HCT116 (cell line): ENCODE measurements around the gene SNX20. TPM values are rescaled to one million over a fixed set of nuclear protein-coding genes. Genes with fewer than 3 reads are reported as not detected.
A peak's percentile ranks its signal among the peaks of the same experiment; 100 is the strongest.

Source experiments
- ATAC-seq: fragments of 200-7000 bp; cut with Tn5 transposase; 2 replicates; pipeline ENCODE4 v1.9.1; 2020; ENCODE audit warnings: mild to moderate bottlenecking, moderate library complexity
- BruUV-seq: library from RNA; stranded (reverse); fragments of 400-500 nt; replicated peaks from 2 replicates; lab custom pipeline; 2021; lab: Mats Ljungman, UMichigan
- CTCF ChIA-PET: fragments of 300-600 bp; sonication (Branson Sonifier 250); formaldehyde crosslinking; loops from one replicate; lab custom pipeline; 2021; ENCODE audit warnings: antibody characterized with exemption; lab: Charles Lee
- POLR2A ChIA-PET: fragments of 300-600, 350-600 bp; sonication (Branson Sonifier 250); formaldehyde crosslinking; loops from one replicate; lab custom pipeline; 2021; ENCODE audit warnings: antibody characterized with exemption; lab: Charles Lee
- RAD21 ChIA-PET, 2 experiments: fragments of 300-600 bp; sonication (Branson Sonifier 250); formaldehyde crosslinking; loops; one replicate each; lab custom pipeline; 2023; ENCODE audit warnings: low total read pairs in 2 of 2; ENCODE audit not compliant: uncharacterized antibody in 2 of 2, unreplicated experiment in 2 of 2, low non-redundant PET in 1 of 2; lab: Charles Lee
- DNase-seq: peaks from one replicate; pipeline ENCODE4 v3.0.0-alpha.2; 2010; ENCODE audit warnings: low read depth, low spot score
- H2AFZ ChIP-seq: fragments of 200-600 bp; shearing (Covaris generic), sonication (generic); 2 replicates; pipeline ENCODE4 v1.6.1; 2017; ENCODE audit warnings: low read depth, mixed run types, mixed read lengths, antibody characterized with exemption, low read length; ENCODE audit not compliant: poor library complexity, severe bottlenecking
- H3K27ac ChIP-seq: 2 replicates; pipeline ENCODE4 v1.5.1; 2012; ENCODE audit warnings: low read depth, low read length
- H3K27me3 ChIP-seq: fragments of 200-600 bp; sonication (generic); 2 replicates; pipeline ENCODE4 v1.6.1; 2016; ENCODE audit warnings: mixed run types, low read length, mixed read lengths; ENCODE audit not compliant: insufficient read depth
- H3K36me3 ChIP-seq, 2 experiments: fragments of 200-500 bp in 1 of 2; fragments of 200-600 bp in 1 of 2; sonication (Bioruptor generic) in 1 of 2; sonication (generic) in 1 of 2; 2 replicates each; pipeline versions ENCODE4 v1.5.1 to v1.6.1; 2014 to 2016; ENCODE audit warnings: low read length in 2 of 2, inconsistent platforms in 1 of 2, mixed read lengths in 1 of 2, mixed run types in 1 of 2; ENCODE audit not compliant: insufficient read depth in 2 of 2, control insufficient read depth in 1 of 2
- H3K4me1 ChIP-seq, 2 experiments: fragments of 200-600 bp in 1 of 2; sonication (generic) in 1 of 2; 2 replicates each; pipeline versions ENCODE4 v1.5.1 to v1.6.1; 2012 to 2017; ENCODE audit warnings: low read length in 2 of 2, inconsistent platforms in 1 of 2, mild to moderate bottlenecking in 1 of 2, mixed read lengths in 1 of 2, mixed run types in 1 of 2, moderate library complexity in 1 of 2; ENCODE audit not compliant: insufficient read depth in 2 of 2, control insufficient read depth in 1 of 2
- H3K4me2 ChIP-seq: fragments of 200-600 bp; sonication (generic); 2 replicates; pipeline ENCODE4 v1.6.1; 2017; ENCODE audit warnings: mixed run types, low read length, mixed read lengths
- H3K4me3 ChIP-seq, 2 experiments: fragments of 200-600 bp in 1 of 2; sonication (generic) in 1 of 2; replicated peaks in 1 of 2; 2 replicates each; pipeline ENCODE4 v1.5.1; 2011 to 2016; ENCODE audit warnings: low read length in 2 of 2, control low read depth in 1 of 2, low read depth in 1 of 2, mild to moderate bottlenecking in 1 of 2, mixed read lengths in 1 of 2, mixed run types in 1 of 2
- H3K79me2 ChIP-seq: fragments of 200-600 bp; sonication (generic); 2 replicates; pipeline ENCODE4 v1.6.1; 2017; ENCODE audit warnings: mild to moderate bottlenecking, mixed run types, low read length, moderate library complexity, mixed read lengths; ENCODE audit not compliant: insufficient read depth
- H3K9ac ChIP-seq: fragments of 200-600 bp; sonication (generic); 2 replicates; pipeline ENCODE4 v1.6.1; 2016; ENCODE audit warnings: low read length, mixed read lengths
- H3K9me2 ChIP-seq: fragments of 200-600 bp; sonication (generic), shearing (Covaris generic); 2 replicates; pipeline ENCODE4 v1.6.1; 2017; ENCODE audit warnings: mixed run types, mild to moderate bottlenecking, moderate library complexity; ENCODE audit not compliant: insufficient read depth
- H3K9me3 ChIP-seq, 2 experiments: fragments of 200-500 bp in 1 of 2; fragments of 200-600 bp in 1 of 2; sonication (Bioruptor generic) in 1 of 2; sonication (generic) in 1 of 2; 2 replicates each; pipeline ENCODE4 v1.6.1; 2014 to 2017; ENCODE audit warnings: low read length in 2 of 2, mixed read lengths in 2 of 2, inconsistent platforms in 1 of 2, low read depth in 1 of 2, mild to moderate bottlenecking in 1 of 2, mixed run types in 1 of 2, moderate library complexity in 1 of 2; ENCODE audit not compliant: control insufficient read depth in 1 of 2, insufficient read depth in 1 of 2
- H4K20me1 ChIP-seq: fragments of 200-600 bp; sonication (generic), shearing (Covaris generic); 2 replicates; pipeline ENCODE4 v1.6.1; 2017; ENCODE audit warnings: mixed run types, mild to moderate bottlenecking, moderate library complexity; ENCODE audit not compliant: insufficient read depth
- ATF3 ChIP-seq: IDR thresholded peaks from 2 replicates; pipeline ENCODE4 v1.6.1; 2012
- CTCF ChIP-seq, 3 experiments: fragments of 200-600 bp in 1 of 3; sonication (generic) in 1 of 3; IDR thresholded peaks in 2 of 3; conservative IDR thresholded peaks in 1 of 3; 2 replicates each; pipeline ENCODE4 v1.5.1; 2012 to 2017; ENCODE audit warnings: low read depth in 2 of 3, low read length in 2 of 3, antibody characterized with exemption in 1 of 3, borderline replicate concordance in 1 of 3, control low read depth in 1 of 3, mild to moderate bottlenecking in 1 of 3, mixed read lengths in 1 of 3, mixed run types in 1 of 3, moderate library complexity in 1 of 3; ENCODE audit not compliant: insufficient read depth in 1 of 3
- EZH2 ChIP-seq: fragments of 200-600 bp; sonication (generic); IDR thresholded peaks from 2 replicates; pipeline ENCODE4 v1.6.1; 2017; ENCODE audit warnings: antibody characterized with exemption, mixed run types
- JUND ChIP-seq: IDR thresholded peaks from 2 replicates; pipeline ENCODE4 v1.6.1; 2012
- MAX ChIP-seq: IDR thresholded peaks from 2 replicates; pipeline ENCODE4 v1.6.1; 2012
- POLR2A ChIP-seq: IDR thresholded peaks from 2 replicates; pipeline ENCODE4 v1.7.0; 2011; ENCODE audit warnings: borderline replicate concordance; ENCODE audit not compliant: insufficient read depth, insufficient read length; ENCODE audit errors: extremely low read depth
- RAD21 ChIP-seq: IDR thresholded peaks from 2 replicates; pipeline ENCODE4 v1.6.1; 2012; ENCODE audit warnings: low read depth, mild to moderate bottlenecking
- SP1 ChIP-seq: IDR thresholded peaks from 2 replicates; pipeline ENCODE4 v1.6.1; 2012; ENCODE audit warnings: low read depth
- SRF ChIP-seq: IDR thresholded peaks from 2 replicates; pipeline ENCODE4 v1.6.1; 2012; ENCODE audit warnings: low read depth
- TCF7L2 ChIP-seq: IDR thresholded peaks from 2 replicates; pipeline ENCODE4 v1.7.0; 2011; ENCODE audit warnings: borderline replicate concordance, inconsistent platforms; ENCODE audit not compliant: insufficient read depth, insufficient read length; ENCODE audit errors: extremely low read depth
- YY1 ChIP-seq: IDR thresholded peaks from 2 replicates; pipeline ENCODE4 v1.6.1; 2011; ENCODE audit warnings: low read length, low read depth, moderate library complexity, mild to moderate bottlenecking; ENCODE audit not compliant: insufficient replicate concordance; ENCODE audit errors: extremely low read depth
- ZFX ChIP-seq: fragments of 450-650 bp; IDR thresholded peaks from 2 replicates; pipeline ENCODE4 v1.6.1; 2017
- ZNF274 ChIP-seq: fragments of 200-500 bp; sonication (Bioruptor generic); IDR thresholded peaks from 2 replicates; pipeline ENCODE4 v1.6.1; 2014; ENCODE audit warnings: mild to moderate bottlenecking, low read depth, low read length, inconsistent platforms
- intact Hi-C: fragments of 100-400 bp; cut with micrococcal nuclease; formaldehyde crosslinking; loops from 2 replicates; pipeline ENCODE4 v1.10.0; 2022
- total RNA-seq: library from RNA; stranded (reverse); gene quantifications from one replicate; pipeline ENCODE4 v1.2.1, GENCODE V29; 2021; ENCODE audit not compliant: unreplicated experiment

Gene SNX20
- total RNA-seq, 1 experiment from 2014 or later = 0.07 TPM

GRCh38 chr16:50665128-50665878 is 15.8 kb downstream of the SNX20 start:
- ATAC-seq = peak; percentile 93
- no peaks in the 10 kb centered on the region for H3K9me2 ChIP-seq
- RAD21 ChIA-PET = interaction anchor here (0.6 to 1.4 kb wide), 6 partner anchors 62 to 338 kb away, joined by 3 to 7 read pairs (median 4); no protein-coding TSS in a partner anchor
- intact Hi-C loops = loop anchor here (1.0 to 5.0 kb wide), 4 partner anchors 81 to 453 kb away; no protein-coding TSS in a partner anchor
- no peaks in the 10 kb centered on the region for H3K36me3 ChIP-seq
- peak overlapping the region; percentile 93 for H2AFZ ChIP-seq
- peak; percentile 41 for DNase-seq
- H3K79me2 ChIP-seq = no peaks in the 10 kb centered on the region
- CTCF ChIA-PET = interaction anchor here (0.6 to 4.5 kb wide), 37 partner anchors 8 to 600 kb away, joined by 3 to 62 read pairs (median 4); partner anchors contain the start of genes CYLD and HEATR3
- H3K27ac ChIP-seq = no peak overlapping the region; the same call in 1 of the 2 replicates
- H3K9ac ChIP-seq = peak overlapping the region; percentile 30; the same call in 1 of the 2 replicates
- H3K4me1 ChIP-seq = peaks cover 0 to 5% of the 10 kb centered on the region in 2 experiments; a peak in 1 of 4 replicates
- no peaks in the 10 kb centered on the region for H3K27me3 ChIP-seq
- H3K4me2 ChIP-seq = peak overlapping the region; percentile 74
- H4K20me1 ChIP-seq = no peaks in the 10 kb centered on the region
- no TSS peak for BruUV-seq
- POLR2A ChIA-PET = no interaction called here
- H3K9me3 ChIP-seq = peaks cover under 1 to 5% of the 10 kb centered on the region in 2 experiments; a peak in 2 of 4 replicates
- TF ChIP-seq MAX = no peak
- no peak for TF ChIP-seq JUND
- TF ChIP-seq TCF7L2 = no peak
- TF ChIP-seq ZFX = no peak; the same call in 1 of the 2 replicates
- TF ChIP-seq CTCF (IDR thresholded peaks at IDR 0.05 in 2 of 3, conservative IDR thresholded peaks at IDR 0.05 in 1 of 3; ENCODE audit: borderline replicate concordance in 1 of 3, insufficient read depth in 1 of 3, low read depth in 2 of 3, low read length in 2 of 3) = peak; percentile 78 to 90 (median 81)
- no peak for TF ChIP-seq ATF3
- no peak for TF ChIP-seq ZNF274
- TF ChIP-seq POLR2A = no peak
- TF ChIP-seq EZH2 = no peak
- no peak for TF ChIP-seq SP1
- TF ChIP-seq RAD21 = peak; percentile 93
- TF ChIP-seq YY1 = peak; percentile 25
- no peak for TF ChIP-seq SRF
- peak overlapping the region; percentile 35 to 48 for H3K4me3 ChIP-seq
